ENCODE data around the gene ATP5F1E. TPM values are rescaled to one million over a fixed set of nuclear protein-coding genes. Genes with fewer than 3 reads are reported as not detected.

ATP5F1E gene
- total and polyA plus RNA-seq, 2 experiments from 2014 or later = 12.9 to 211 TPM

DNA sequence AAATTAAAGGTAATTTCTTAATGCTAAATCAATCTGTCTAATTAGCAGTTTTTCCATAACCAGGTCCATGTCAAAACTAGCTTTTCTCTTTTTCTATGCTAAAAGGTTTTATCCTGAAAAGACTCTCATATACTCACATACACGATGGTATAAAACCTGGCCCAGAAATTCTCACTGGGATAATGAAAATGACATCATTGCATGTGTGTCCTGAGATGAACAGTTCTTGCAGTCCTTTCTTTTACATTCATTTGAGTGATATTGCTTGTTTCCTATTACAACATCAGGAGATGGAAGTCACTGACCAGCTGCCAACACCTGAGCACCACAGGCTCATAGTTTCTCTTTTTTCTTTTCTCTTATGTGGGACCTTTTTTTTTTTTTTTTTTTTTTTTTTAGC lies 18.3 kb upstream of the ATP5F1E start:
- no peaks in the 10 kb centered on the region for H3K27me3 ChIP-seq (ENCODE audit: insufficient read depth)
- no peak for ATAC-seq
- no peaks in the 10 kb centered on the region for H3K79me2 ChIP-seq (replicated peaks; ENCODE audit: insufficient read depth)
- Mint-ChIP-seq H3K4me3 (no peak overlapping the region), H3K4me1 (no peaks in the 10 kb centered on the region), H3K36me3 (ENCODE audit: low read depth) (no peaks in the 10 kb centered on the region), H3K27ac (no peak overlapping the region), H3K27me3 (ENCODE audit: insufficient read depth, low read depth, poor library complexity) (peaks cover 5% of the 10 kb centered on the region), H3K9me3 (no peaks in the 10 kb centered on the region)
- no peaks in the 10 kb centered on the region for H3K4me1 ChIP-seq (ENCODE audit: insufficient read depth)
- H3K4me2 ChIP-seq = no peak overlapping the region
- TF ChIP-seq NANOG (IDR thresholded peaks at IDR 0.05; ENCODE audit: borderline replicate concordance) (no peak), EZH2phosphoT487 (IDR thresholded peaks at IDR 0.05; ENCODE audit: unreplicated experiment) (no peak), CREB1 (CRISPR knock-in tag; IDR thresholded peaks at IDR 0.05; ENCODE audit: low read depth) (no peak), ZNF114 (CRISPR knock-in tag; IDR thresholded peaks at IDR 0.05) (no peak), ZNF331 (CRISPR knock-in tag; IDR thresholded peaks at IDR 0.05; ENCODE audit: low read depth) (no peak), JUNB (IDR thresholded peaks at IDR 0.05; ENCODE audit: unreplicated experiment) (no peak), STAT1 (IDR thresholded peaks at IDR 0.05; ENCODE audit: unreplicated experiment) (no peak), CTCF (conservative IDR thresholded peaks at IDR 0.05; ENCODE audit: low read depth in 2 of 2) (no peak), POLR2AphosphoS5 (IDR thresholded peaks at IDR 0.05; ENCODE audit: low read depth) (no peak), ZNF462 (CRISPR knock-in tag; IDR thresholded peaks at IDR 0.05) (no peak)
- TF ChIP-seq, protein P1, sequence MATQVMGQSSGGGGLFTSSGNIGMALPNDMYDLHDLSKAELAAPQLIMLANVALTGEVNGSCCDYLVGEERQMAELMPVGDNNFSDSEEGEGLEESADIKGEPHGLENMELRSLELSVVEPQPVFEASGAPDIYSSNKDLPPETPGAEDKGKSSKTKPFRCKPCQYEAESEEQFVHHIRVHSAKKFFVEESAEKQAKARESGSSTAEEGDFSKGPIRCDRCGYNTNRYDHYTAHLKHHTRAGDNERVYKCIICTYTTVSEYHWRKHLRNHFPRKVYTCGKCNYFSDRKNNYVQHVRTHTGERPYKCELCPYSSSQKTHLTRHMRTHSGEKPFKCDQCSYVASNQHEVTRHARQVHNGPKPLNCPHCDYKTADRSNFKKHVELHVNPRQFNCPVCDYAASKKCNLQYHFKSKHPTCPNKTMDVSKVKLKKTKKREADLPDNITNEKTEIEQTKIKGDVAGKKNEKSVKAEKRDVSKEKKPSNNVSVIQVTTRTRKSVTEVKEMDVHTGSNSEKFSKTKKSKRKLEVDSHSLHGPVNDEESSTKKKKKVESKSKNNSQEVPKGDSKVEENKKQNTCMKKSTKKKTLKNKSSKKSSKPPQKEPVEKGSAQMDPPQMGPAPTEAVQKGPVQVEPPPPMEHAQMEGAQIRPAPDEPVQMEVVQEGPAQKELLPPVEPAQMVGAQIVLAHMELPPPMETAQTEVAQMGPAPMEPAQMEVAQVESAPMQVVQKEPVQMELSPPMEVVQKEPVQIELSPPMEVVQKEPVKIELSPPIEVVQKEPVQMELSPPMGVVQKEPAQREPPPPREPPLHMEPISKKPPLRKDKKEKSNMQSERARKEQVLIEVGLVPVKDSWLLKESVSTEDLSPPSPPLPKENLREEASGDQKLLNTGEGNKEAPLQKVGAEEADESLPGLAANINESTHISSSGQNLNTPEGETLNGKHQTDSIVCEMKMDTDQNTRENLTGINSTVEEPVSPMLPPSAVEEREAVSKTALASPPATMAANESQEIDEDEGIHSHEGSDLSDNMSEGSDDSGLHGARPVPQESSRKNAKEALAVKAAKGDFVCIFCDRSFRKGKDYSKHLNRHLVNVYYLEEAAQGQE (IDR thresholded peaks at IDR 0.05; ENCODE audit: unreplicated experiment) = no peak
- H3K9me2 ChIP-seq (ENCODE audit: insufficient read depth) = no peaks in the 10 kb centered on the region
- no peaks in the 10 kb centered on the region for H3K36me3 ChIP-seq (ENCODE audit: insufficient read depth)
- no peak overlapping the region for H2AFZ ChIP-seq
- DNase-seq (ENCODE audit: low spot score) = no peak
- no peaks in the 10 kb centered on the region for H3F3A ChIP-seq (replicated peaks; ENCODE audit: low read depth)
- no peak overlapping the region for H3K27ac ChIP-seq (ENCODE audit: low read depth)
- H4K20me1 ChIP-seq (replicated peaks; ENCODE audit: insufficient read depth) = no peaks in the 10 kb centered on the region
- H3K4me3 ChIP-seq = no peak overlapping the region
